NOMO-1 treated with dmso at 0.1 percent for 144 hours (cell line): Measurements from ENCODE around the gene SEMA6C.
"Not testable (repeated sequence)": the region's sequence is repeated elsewhere in the genome, so short reads cannot be mapped to it uniquely, and the experiment has no call there.

Experiments used
- DNase-seq: peaks from one replicate; lab custom pipeline; 2025; ENCODE audit not compliant: unreplicated experiment; lab: John Stamatoyannopoulos, UW

The SEMA6C gene

DNA sequence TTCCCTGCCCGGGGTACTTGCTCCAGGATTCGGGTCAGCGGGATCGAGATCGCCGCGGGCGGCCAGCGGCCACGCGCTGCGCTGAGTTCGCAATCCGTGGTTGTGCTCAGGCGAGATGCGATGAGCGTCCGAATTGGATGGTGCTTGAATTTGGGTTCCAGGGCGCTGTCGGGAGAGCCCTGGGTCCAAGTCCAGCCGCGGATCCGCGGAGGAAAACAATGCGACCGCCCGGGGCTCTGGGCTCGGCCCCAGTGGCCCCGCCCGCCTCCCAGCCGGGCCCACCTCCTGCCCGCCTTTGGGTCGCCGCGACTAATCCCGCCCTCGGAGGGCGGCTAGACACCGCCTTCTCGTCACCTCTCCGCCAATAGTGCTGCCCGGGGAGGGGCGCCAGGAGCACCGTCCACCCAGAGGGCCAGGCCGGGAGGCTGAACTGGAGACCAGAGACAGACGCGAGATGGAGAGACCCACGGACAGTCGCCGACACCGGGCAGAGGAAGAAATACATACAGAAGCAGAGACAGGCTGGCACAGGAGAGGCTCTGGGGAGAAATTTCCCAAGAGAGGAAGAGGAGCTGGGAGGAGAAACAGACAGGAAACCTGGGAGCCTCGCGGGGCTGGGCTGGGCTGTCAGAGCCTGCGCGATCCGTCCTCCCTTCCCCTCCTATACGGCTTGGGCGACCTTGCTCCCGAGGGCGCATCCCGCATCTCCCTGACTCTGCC, at the start of gene SEMA6C:
Gene SEMA6C, minus strand, starts transcription at position 220 of the 720 bp plus-strand sequence. CDS start 4,010 bp downstream, outside the sequence.
- DNase-seq: peak; percentile 91

- DNase-seq: not testable (repeated sequence)
Measured at GRCh38 chr1:151194894-151195594, 48.6 kb upstream of the SEMA6C start.

DNA sequence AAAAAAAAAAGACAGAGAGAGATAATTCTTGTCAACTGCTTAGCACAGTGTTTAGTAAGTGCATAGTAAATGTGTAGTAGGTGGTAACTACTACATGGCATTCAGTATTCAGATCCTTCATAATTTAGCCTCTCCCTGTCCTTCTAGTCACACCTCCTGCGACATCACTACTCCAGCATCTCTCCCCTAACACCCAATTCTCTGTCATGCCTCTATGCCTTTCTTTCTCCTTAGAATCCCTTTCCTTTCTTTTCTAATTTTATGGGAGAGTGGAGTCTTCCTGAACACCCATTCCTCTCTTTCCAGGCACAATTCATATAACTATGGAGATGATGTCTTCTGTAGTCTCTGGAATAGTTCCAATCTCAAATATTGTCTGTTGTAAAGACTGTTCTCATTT, 47.4 kb upstream of the SEMA6C start:
- no peak for DNase-seq

DNA sequence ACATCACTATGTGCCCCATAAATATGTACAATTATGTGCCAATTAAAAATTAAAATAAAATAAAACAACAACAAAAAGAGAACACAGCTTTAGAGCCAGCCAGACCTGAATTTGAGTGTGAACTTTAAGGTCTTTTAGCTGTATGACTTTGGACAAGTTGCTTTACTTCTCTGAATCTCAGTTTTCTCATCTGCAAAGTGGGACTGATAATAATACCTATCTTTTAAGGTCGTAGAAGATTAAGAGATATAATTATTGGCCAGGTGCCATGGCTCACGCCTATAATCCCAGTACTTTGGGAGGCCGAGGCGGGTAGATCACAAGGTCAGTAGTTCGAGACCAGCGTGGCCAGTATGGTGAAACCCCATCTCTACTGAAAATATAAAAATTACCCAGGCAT, 46.9 kb upstream of the SEMA6C start:
- DNase-seq: no peak

- DNase-seq: no peak
Measured at GRCh38 chr1:151192047-151192446, 45.6 kb upstream of the SEMA6C start.

- peak; percentile 88 for DNase-seq
Measured at GRCh38 chr1:151189637-151190445, 43.4 kb upstream of the SEMA6C start, which contains the start of gene VPS72. Gene VPS72, minus strand, starts transcription at chr1:151190197. Its CDS starts 76 bp downstream, at chr1:151190121.

DNA sequence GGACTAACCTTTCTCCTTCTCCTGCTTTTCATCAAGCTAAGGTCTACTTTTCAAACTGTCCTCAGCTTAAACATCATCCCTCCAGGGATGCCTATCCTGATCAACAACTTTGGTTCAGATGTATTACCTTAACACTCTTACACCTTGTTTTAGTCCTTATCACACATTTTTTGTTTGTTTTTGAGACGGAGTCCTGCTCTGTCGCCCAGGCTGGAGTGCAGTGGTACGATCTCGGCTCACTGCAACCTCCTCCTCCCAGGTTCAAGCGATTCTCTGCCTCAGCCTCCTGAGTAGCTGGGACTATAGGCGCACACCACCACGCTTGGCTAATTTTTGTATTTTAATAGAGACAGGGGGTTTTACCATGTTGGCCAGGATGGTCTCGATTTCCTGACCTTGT, 42.2 kb upstream of the SEMA6C start:
- DNase-seq: not testable (repeated sequence)

DNA sequence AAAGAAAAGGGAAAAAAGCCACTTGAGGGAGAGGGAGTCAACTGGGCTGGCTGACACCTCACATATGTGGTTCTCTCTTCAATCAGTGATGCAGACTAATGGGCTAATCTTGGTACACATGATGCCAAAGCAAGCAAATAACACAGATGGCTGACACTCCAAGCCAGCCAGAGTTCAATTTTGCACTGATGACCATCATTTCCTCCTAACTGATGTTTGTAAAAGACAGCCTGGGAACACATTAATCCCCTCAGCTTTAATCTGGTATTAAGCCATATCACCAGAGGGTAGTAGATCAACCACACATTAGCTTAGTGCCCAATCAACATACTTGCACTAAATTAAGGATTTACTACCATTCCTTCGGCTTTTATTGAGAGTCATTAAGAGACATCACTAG, 40.8 kb upstream of the SEMA6C start:
- no peak for DNase-seq

- DNase-seq: no peak
Measured at GRCh38 chr1:151184211-151184610, 37.8 kb upstream of the SEMA6C start.

GRCh38 chr1:151176514-151177045, 30.1 kb upstream of the SEMA6C start:
- no peak for DNase-seq

DNA sequence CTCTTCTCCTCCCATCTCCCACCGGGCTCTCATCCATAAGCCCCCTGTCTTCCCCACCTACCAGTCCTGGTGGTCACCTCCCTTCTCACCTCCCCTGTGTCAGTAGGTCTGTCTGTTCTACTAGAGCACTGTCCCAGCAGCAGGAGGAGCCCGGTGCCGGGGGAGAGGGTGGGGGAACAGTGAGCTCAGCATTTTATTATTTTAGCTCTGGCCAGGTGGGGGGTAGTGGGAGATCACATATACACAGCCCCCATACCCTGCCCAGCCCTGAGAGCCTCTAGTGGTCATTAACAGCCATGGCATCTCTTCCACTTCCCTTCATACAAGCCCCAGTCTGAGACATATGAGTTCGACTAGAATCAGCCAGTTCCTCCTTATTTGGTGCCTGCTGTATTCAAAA, 29.4 kb upstream of the SEMA6C start, which contains the start of gene TMOD4:
Gene TMOD4, minus strand, starts transcription at position 119 of the 400 bp plus-strand sequence. CDS start 1,106 bp downstream, outside the sequence.
- peak; percentile 4 for DNase-seq

GRCh38 chr1:151175041-151175741, 28.8 kb upstream of the SEMA6C start:
- no peak for DNase-seq

- no peak for DNase-seq
Measured at GRCh38 chr1:151171190-151171589, 24.8 kb upstream of the SEMA6C start.

- DNase-seq: no peak
Measured at GRCh38 chr1:151167116-151167515, 20.7 kb upstream of the SEMA6C start.

GRCh38 chr1:151166505-151166956, 20.1 kb upstream of the SEMA6C start:
- DNase-seq: peak; percentile 10

DNA sequence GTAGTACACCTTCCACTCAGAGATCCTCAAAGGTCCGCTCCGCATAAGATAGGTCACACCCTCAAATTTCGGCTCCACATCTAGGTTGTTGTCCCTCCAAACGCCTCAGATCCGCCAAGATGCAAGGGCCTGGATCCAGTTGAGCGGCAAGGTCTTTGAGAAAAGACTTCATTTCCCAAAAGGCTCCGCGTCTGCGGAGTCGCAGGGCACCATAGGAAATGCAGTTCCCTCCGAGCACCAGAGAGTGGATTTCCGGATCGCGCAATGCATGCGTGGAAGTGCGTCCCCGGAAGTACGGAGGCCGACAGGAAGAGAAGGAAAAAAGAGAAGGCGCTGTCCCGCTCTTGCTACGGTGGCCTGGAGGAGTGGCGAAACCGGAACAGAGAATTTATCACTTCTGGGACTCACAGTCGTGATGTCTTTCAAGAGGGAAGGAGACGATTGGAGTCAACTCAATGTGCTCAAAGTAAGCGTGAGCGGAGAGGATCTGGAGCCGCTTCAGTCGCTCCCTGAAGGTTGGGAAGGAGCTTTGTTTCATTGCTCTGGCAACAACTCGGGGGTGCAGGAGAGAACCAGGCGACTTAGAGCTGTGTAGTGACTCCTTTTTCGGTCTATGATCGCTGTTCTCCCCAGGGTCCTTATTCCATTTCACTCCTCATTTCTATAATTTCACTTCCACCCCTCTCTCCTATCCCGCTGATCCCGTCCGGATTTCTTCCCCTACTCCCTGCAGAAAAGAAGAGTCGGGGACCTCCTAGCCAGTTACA, 19.5 kb upstream of the SEMA6C start, which contains the start of the genes LYSMD1 and SCNM1:
Gene LYSMD1, minus strand, starts transcription at position 165 of the 767 bp plus-strand sequence. CDS start 644 bp downstream, outside the sequence.
Gene SCNM1, plus strand, starts transcription at position 407 of the 767 bp plus-strand sequence. Its CDS starts 9 bp downstream, at position 416.
- DNase-seq: peak; percentile 98

DNA sequence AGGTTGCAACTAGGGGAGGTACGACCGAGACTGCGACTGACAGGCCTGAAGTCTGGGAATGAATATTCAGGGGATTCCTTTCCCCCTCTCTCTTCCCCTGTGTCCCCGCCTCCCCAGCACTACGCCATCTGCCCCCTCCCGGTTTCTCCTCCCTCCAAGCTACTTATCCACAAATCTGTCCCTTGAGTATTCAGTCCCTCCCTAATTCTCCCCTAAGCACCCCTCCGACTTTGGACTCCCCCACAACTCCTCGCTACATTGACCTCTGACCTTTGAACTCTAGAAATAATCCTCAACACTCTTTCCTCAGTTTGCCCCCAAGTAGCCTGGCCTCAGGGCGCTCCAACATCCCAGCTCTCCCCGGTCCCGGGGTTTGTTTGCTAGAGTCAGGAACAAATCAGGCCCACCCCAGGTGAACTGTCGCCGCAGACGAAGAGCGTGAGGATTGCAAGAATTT, 18.9 kb upstream of the SEMA6C start:
- DNase-seq: no peak

GRCh38 chr1:151164732-151165280, 18.4 kb upstream of the SEMA6C start:
- no peak for DNase-seq

- no peak for DNase-seq
Measured at GRCh38 chr1:151159373-151159772, 12.9 kb upstream of the SEMA6C start.
